Measurements from ENCODE around the gene KIRREL3.

KIRREL3 gene

GRCh38 chr11:126437731-126438130, 562.8 kb downstream of the KIRREL3 start:
- H3K27ac ChIP-seq: no peak overlapping the region
- no peak for TF ChIP-seq ZFX (IDR thresholded peaks at IDR 0.05)
- no peak for TF ChIP-seq CTCF (conservative IDR thresholded peaks at IDR 0.05)

GRCh38 chr11:126436209-126436755, 564.3 kb downstream of the KIRREL3 start:
- TF ChIP-seq CTCF (conservative IDR thresholded peaks at IDR 0.05) (no peak), ZFX (IDR thresholded peaks at IDR 0.05) (no peak)
- no peak overlapping the region for H3K27ac ChIP-seq

GRCh38 chr11:126434950-126435335, 565.6 kb downstream of the KIRREL3 start:
- TF ChIP-seq ZFX (IDR thresholded peaks at IDR 0.05) (no peak), CTCF (conservative IDR thresholded peaks at IDR 0.05) (no peak)
- H3K27ac ChIP-seq: no peak overlapping the region

DNA sequence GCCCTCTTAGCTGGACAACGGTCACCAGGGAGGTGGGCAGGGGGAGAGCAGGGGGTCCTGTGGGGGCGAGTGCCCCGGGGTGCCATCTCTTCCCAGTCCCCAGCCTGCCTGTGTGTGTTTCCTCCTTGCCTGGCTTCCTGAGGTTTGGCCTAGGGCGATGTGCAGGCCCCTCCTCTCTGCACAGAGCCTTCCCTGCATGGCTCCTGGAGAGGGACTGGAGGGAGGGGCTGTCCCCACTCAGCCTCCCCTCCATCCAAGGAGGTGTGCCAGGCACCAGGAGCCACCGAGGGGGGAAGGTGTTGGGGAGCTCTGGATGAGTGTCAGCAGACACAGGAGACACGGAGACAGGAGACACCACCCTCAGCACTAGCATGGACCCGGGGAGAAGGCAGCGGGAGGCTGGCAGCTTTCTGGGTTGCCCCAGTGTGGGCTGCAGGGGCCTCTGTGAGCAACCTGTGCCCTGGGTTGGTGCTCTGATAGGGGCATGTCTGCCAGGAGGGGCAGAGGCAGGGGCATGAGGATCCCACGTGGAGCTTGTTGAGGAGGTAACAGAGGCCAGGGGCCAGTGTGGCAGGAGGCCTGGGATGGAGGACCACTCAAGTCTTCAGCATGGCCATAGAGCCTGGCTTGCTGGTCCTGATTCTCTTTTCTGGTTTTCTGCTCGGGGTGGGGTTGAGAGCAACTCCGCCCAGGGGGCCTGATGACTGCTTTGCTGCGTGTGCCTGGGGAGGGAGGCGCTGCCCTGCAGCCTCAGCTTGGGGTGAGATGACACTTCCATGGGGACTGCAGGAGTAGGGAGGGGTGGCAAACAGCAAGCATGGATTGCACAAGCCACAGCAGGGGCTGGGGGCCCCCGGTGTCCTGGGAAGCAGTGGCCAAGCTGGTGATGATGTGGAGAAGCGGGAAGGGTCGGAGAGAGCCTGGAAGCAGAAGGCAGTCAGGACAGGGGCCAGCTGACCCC, 566.3 kb downstream of the KIRREL3 start:
- no peak for TF ChIP-seq ZFX (IDR thresholded peaks at IDR 0.05)
- TF ChIP-seq CTCF (conservative IDR thresholded peaks at IDR 0.05): no peak
- no peak overlapping the region for H3K27ac ChIP-seq

DNA sequence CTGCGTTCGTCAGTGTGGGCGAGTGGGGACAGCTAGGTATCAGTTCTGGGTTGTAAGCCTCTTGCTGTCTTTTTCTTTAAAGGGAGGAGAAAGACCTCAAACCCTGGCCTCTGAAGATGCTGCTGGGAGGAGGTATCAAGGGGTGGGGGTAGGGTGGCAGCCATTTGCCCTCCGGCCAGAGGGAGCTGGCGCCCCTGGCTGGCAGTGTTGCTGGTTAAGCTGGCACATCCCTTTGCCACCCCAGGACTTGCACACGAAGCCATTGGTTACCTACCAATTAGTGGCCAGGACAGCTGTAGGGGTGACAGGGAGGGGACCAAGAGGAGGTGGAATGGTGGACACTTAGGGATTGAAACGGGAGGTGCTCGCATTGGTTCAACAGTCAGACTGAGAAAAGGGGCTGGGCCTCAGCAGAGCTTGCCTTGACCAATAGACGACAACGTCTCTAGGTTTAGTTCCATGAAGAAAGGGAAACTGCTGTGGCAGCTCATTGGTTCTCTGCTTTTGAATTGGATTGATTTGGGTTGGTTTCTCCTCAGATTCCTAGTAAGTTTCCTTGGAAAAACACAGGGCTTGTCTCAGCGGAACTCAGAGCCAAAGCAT, 567.2 kb downstream of the KIRREL3 start:
- no peak overlapping the region for H3K27ac ChIP-seq
- TF ChIP-seq ZFX (IDR thresholded peaks at IDR 0.05): no peak
- no peak for TF ChIP-seq CTCF (conservative IDR thresholded peaks at IDR 0.05)

DNA sequence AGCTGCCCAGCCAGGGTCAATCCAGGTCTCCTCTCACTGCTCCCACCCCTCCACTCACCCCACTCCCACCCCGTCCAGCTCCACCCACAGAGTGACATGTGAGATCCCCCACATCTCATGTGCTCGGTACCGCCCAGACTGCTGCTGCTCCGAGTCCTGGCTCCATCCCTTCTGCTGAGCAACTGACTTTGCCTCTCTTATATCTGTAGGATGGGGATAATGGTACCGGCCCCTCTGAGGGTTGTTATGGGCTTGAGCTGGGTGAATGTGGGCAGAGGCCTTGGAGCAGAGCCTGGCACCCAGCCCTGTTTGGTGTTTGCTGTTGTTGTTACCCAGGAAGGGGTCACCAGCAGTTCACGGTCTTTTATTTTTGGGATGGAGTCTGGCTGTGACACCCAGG, 568.0 kb downstream of the KIRREL3 start:
- no peak overlapping the region for H3K27ac ChIP-seq
- TF ChIP-seq ZFX (IDR thresholded peaks at IDR 0.05) (no peak), CTCF (conservative IDR thresholded peaks at IDR 0.05) (no peak)

- no peak overlapping the region for H3K27ac ChIP-seq
- TF ChIP-seq ZFX (IDR thresholded peaks at IDR 0.05) (no peak), CTCF (conservative IDR thresholded peaks at IDR 0.05) (no peak)
Measured at GRCh38 chr11:126432065-126432461, 568.5 kb downstream of the KIRREL3 start.
